HCT116 (cell line): ENCODE data around the gene TPR. TPM values are rescaled to one million over a fixed set of nuclear protein-coding genes. Genes with fewer than 3 reads are reported as not detected.

ENCODE experiments used
- ATAC-seq: fragments of 200-7000 bp; cut with Tn5 transposase; 2 replicates; pipeline ENCODE4 v1.9.1; 2020; ENCODE audit warnings: mild to moderate bottlenecking, moderate library complexity
- BruUV-seq: library from RNA; stranded (reverse); fragments of 400-500 nt; replicated peaks from 2 replicates; lab custom pipeline; 2021; lab: Mats Ljungman, UMichigan
- CTCF ChIA-PET: fragments of 300-600 bp; sonication (Branson Sonifier 250); formaldehyde crosslinking; loops from one replicate; lab custom pipeline; 2021; ENCODE audit warnings: antibody characterized with exemption; lab: Charles Lee
- POLR2A ChIA-PET: fragments of 300-600, 350-600 bp; sonication (Branson Sonifier 250); formaldehyde crosslinking; loops from one replicate; lab custom pipeline; 2021; ENCODE audit warnings: antibody characterized with exemption; lab: Charles Lee
- RAD21 ChIA-PET, 2 experiments: fragments of 300-600 bp; sonication (Branson Sonifier 250); formaldehyde crosslinking; loops; one replicate each; lab custom pipeline; 2023; ENCODE audit warnings: low total read pairs in 2 of 2; ENCODE audit not compliant: uncharacterized antibody in 2 of 2, unreplicated experiment in 2 of 2, low non-redundant PET in 1 of 2; lab: Charles Lee
- DNase-seq: peaks from one replicate; pipeline ENCODE4 v3.0.0-alpha.2; 2010; ENCODE audit warnings: low read depth, low spot score
- H2AFZ ChIP-seq: fragments of 200-600 bp; shearing (Covaris generic), sonication (generic); 2 replicates; pipeline ENCODE4 v1.6.1; 2017; ENCODE audit warnings: low read depth, mixed run types, mixed read lengths, antibody characterized with exemption, low read length; ENCODE audit not compliant: poor library complexity, severe bottlenecking
- H3K27ac ChIP-seq: 2 replicates; pipeline ENCODE4 v1.5.1; 2012; ENCODE audit warnings: low read depth, low read length
- H3K27me3 ChIP-seq: fragments of 200-600 bp; sonication (generic); 2 replicates; pipeline ENCODE4 v1.6.1; 2016; ENCODE audit warnings: mixed run types, low read length, mixed read lengths; ENCODE audit not compliant: insufficient read depth
- H3K36me3 ChIP-seq, 2 experiments: fragments of 200-500 bp in 1 of 2; fragments of 200-600 bp in 1 of 2; sonication (Bioruptor generic) in 1 of 2; sonication (generic) in 1 of 2; 2 replicates each; pipeline versions ENCODE4 v1.5.1 to v1.6.1; 2014 to 2016; ENCODE audit warnings: low read length in 2 of 2, inconsistent platforms in 1 of 2, mixed read lengths in 1 of 2, mixed run types in 1 of 2; ENCODE audit not compliant: insufficient read depth in 2 of 2, control insufficient read depth in 1 of 2
- H3K4me1 ChIP-seq, 2 experiments: fragments of 200-600 bp in 1 of 2; sonication (generic) in 1 of 2; 2 replicates each; pipeline versions ENCODE4 v1.5.1 to v1.6.1; 2012 to 2017; ENCODE audit warnings: low read length in 2 of 2, inconsistent platforms in 1 of 2, mild to moderate bottlenecking in 1 of 2, mixed read lengths in 1 of 2, mixed run types in 1 of 2, moderate library complexity in 1 of 2; ENCODE audit not compliant: insufficient read depth in 2 of 2, control insufficient read depth in 1 of 2
- H3K4me2 ChIP-seq: fragments of 200-600 bp; sonication (generic); 2 replicates; pipeline ENCODE4 v1.6.1; 2017; ENCODE audit warnings: mixed run types, low read length, mixed read lengths
- H3K4me3 ChIP-seq, 2 experiments: fragments of 200-600 bp in 1 of 2; sonication (generic) in 1 of 2; replicated peaks in 1 of 2; 2 replicates each; pipeline ENCODE4 v1.5.1; 2011 to 2016; ENCODE audit warnings: low read length in 2 of 2, control low read depth in 1 of 2, low read depth in 1 of 2, mild to moderate bottlenecking in 1 of 2, mixed read lengths in 1 of 2, mixed run types in 1 of 2
- H3K79me2 ChIP-seq: fragments of 200-600 bp; sonication (generic); 2 replicates; pipeline ENCODE4 v1.6.1; 2017; ENCODE audit warnings: mild to moderate bottlenecking, mixed run types, low read length, moderate library complexity, mixed read lengths; ENCODE audit not compliant: insufficient read depth
- H3K9ac ChIP-seq: fragments of 200-600 bp; sonication (generic); 2 replicates; pipeline ENCODE4 v1.6.1; 2016; ENCODE audit warnings: low read length, mixed read lengths
- H3K9me2 ChIP-seq: fragments of 200-600 bp; sonication (generic), shearing (Covaris generic); 2 replicates; pipeline ENCODE4 v1.6.1; 2017; ENCODE audit warnings: mixed run types, mild to moderate bottlenecking, moderate library complexity; ENCODE audit not compliant: insufficient read depth
- H3K9me3 ChIP-seq, 2 experiments: fragments of 200-500 bp in 1 of 2; fragments of 200-600 bp in 1 of 2; sonication (Bioruptor generic) in 1 of 2; sonication (generic) in 1 of 2; 2 replicates each; pipeline ENCODE4 v1.6.1; 2014 to 2017; ENCODE audit warnings: low read length in 2 of 2, mixed read lengths in 2 of 2, inconsistent platforms in 1 of 2, low read depth in 1 of 2, mild to moderate bottlenecking in 1 of 2, mixed run types in 1 of 2, moderate library complexity in 1 of 2; ENCODE audit not compliant: control insufficient read depth in 1 of 2, insufficient read depth in 1 of 2
- H4K20me1 ChIP-seq: fragments of 200-600 bp; sonication (generic), shearing (Covaris generic); 2 replicates; pipeline ENCODE4 v1.6.1; 2017; ENCODE audit warnings: mixed run types, mild to moderate bottlenecking, moderate library complexity; ENCODE audit not compliant: insufficient read depth
- CBX3 ChIP-seq: IDR thresholded peaks from 2 replicates; pipeline ENCODE4 v1.6.1; 2012; ENCODE audit warnings: low read depth
- CEBPB ChIP-seq: IDR thresholded peaks from 2 replicates; pipeline ENCODE4 v1.6.1; 2012; ENCODE audit warnings: low read depth
- CTCF ChIP-seq, 3 experiments: fragments of 200-600 bp in 1 of 3; sonication (generic) in 1 of 3; IDR thresholded peaks in 2 of 3; conservative IDR thresholded peaks in 1 of 3; 2 replicates each; pipeline ENCODE4 v1.5.1; 2012 to 2017; ENCODE audit warnings: low read depth in 2 of 3, low read length in 2 of 3, antibody characterized with exemption in 1 of 3, borderline replicate concordance in 1 of 3, control low read depth in 1 of 3, mild to moderate bottlenecking in 1 of 3, mixed read lengths in 1 of 3, mixed run types in 1 of 3, moderate library complexity in 1 of 3; ENCODE audit not compliant: insufficient read depth in 1 of 3
- EZH2 ChIP-seq: fragments of 200-600 bp; sonication (generic); IDR thresholded peaks from 2 replicates; pipeline ENCODE4 v1.6.1; 2017; ENCODE audit warnings: antibody characterized with exemption, mixed run types
- EZH2phosphoT487 ChIP-seq: fragments of 200-600 bp; IDR thresholded peaks from 2 replicates; pipeline ENCODE4 v1.6.1; 2018; ENCODE audit warnings: antibody characterized with exemption, borderline replicate concordance
- POLR2A ChIP-seq: IDR thresholded peaks from 2 replicates; pipeline ENCODE4 v1.7.0; 2011; ENCODE audit warnings: borderline replicate concordance; ENCODE audit not compliant: insufficient read depth, insufficient read length; ENCODE audit errors: extremely low read depth
- RAD21 ChIP-seq: IDR thresholded peaks from 2 replicates; pipeline ENCODE4 v1.6.1; 2012; ENCODE audit warnings: low read depth, mild to moderate bottlenecking
- SIN3A ChIP-seq: IDR thresholded peaks from 2 replicates; pipeline ENCODE4 v1.6.1; 2012; ENCODE audit warnings: low read depth
- SP1 ChIP-seq: IDR thresholded peaks from 2 replicates; pipeline ENCODE4 v1.6.1; 2012; ENCODE audit warnings: low read depth
- TCF7L2 ChIP-seq: IDR thresholded peaks from 2 replicates; pipeline ENCODE4 v1.7.0; 2011; ENCODE audit warnings: borderline replicate concordance, inconsistent platforms; ENCODE audit not compliant: insufficient read depth, insufficient read length; ENCODE audit errors: extremely low read depth
- YY1 ChIP-seq: IDR thresholded peaks from 2 replicates; pipeline ENCODE4 v1.6.1; 2011; ENCODE audit warnings: low read length, low read depth, moderate library complexity, mild to moderate bottlenecking; ENCODE audit not compliant: insufficient replicate concordance; ENCODE audit errors: extremely low read depth
- ZBTB33 ChIP-seq: IDR thresholded peaks from 2 replicates; pipeline ENCODE4 v1.6.1; 2011; ENCODE audit warnings: mild to moderate bottlenecking, low read length, moderate library complexity; ENCODE audit not compliant: insufficient replicate concordance; ENCODE audit errors: extremely low read depth
- ZFX ChIP-seq: fragments of 450-650 bp; IDR thresholded peaks from 2 replicates; pipeline ENCODE4 v1.6.1; 2017
- ZNF274 ChIP-seq: fragments of 200-500 bp; sonication (Bioruptor generic); IDR thresholded peaks from 2 replicates; pipeline ENCODE4 v1.6.1; 2014; ENCODE audit warnings: mild to moderate bottlenecking, low read depth, low read length, inconsistent platforms
- intact Hi-C: fragments of 100-400 bp; cut with micrococcal nuclease; formaldehyde crosslinking; loops from 2 replicates; pipeline ENCODE4 v1.10.0; 2022
- total RNA-seq: library from RNA; stranded (reverse); gene quantifications from one replicate; pipeline ENCODE4 v1.2.1, GENCODE V29; 2021; ENCODE audit not compliant: unreplicated experiment

The TPR gene
- total RNA-seq, 1 experiment from 2014 or later, result 131 TPM

GRCh38 chr1:186311375-186312051 lies 63.5 kb downstream of the TPR start:
- H3K4me3 ChIP-seq, result no peak overlapping the region
- POLR2A ChIA-PET, result no interaction called here
- peaks cover 23% of the 10 kb centered on the region in 2 experiments for H3K36me3 ChIP-seq
- no peak overlapping the region for H3K9ac ChIP-seq
- ATAC-seq, result no peak
- no peaks in the 10 kb centered on the region for H3K9me3 ChIP-seq
- CTCF ChIA-PET, result no interaction called here
- no peaks in the 10 kb centered on the region for H3K4me1 ChIP-seq
- H3K79me2 ChIP-seq, result no peaks in the 10 kb centered on the region
- no peak for DNase-seq
- intact Hi-C loops, result no loop called here
- no peak overlapping the region for H2AFZ ChIP-seq
- H4K20me1 ChIP-seq, result 0 out of 2 replicates have a peak, but pooled peaks cover 4% of the 10 kb centered on the region
- RAD21 ChIA-PET, result no interaction called here
- TF ChIP-seq CBX3, result no peak
- no peak for TF ChIP-seq ZNF274
- TF ChIP-seq SIN3A, result no peak
- TF ChIP-seq ZBTB33, result no peak
- TF ChIP-seq CTCF (IDR thresholded peaks at IDR 0.05 in 2 of 3, conservative IDR thresholded peaks at IDR 0.05 in 1 of 3; ENCODE audit: borderline replicate concordance in 1 of 3, insufficient read depth in 1 of 3, low read depth in 2 of 3, low read length in 2 of 3), result no peak
- TF ChIP-seq TCF7L2, result no peak
- no peak for TF ChIP-seq EZH2
- TF ChIP-seq POLR2A, result no peak
- TF ChIP-seq CEBPB, result no peak
- TF ChIP-seq YY1, result no peak
- no peak for TF ChIP-seq SP1
- TF ChIP-seq ZFX, result no peak
- no peak for TF ChIP-seq RAD21
- no peak for TF ChIP-seq EZH2phosphoT487
- BruUV-seq, result no TSS peak
- H3K4me2 ChIP-seq, result no peak overlapping the region
- no peak overlapping the region for H3K27ac ChIP-seq
- H3K9me2 ChIP-seq, result no peaks in the 10 kb centered on the region
- H3K27me3 ChIP-seq, result no peaks in the 10 kb centered on the region
